Lower lobe of right lung (tissue), 2 donors: ENCODE results near the gene ITPR1. TPM values are rescaled to one million over a fixed set of nuclear protein-coding genes. Genes with fewer than 3 reads are reported as not detected.

Source experiments
- ATAC-seq, 2 donors: fragments of 200-7000 bp; cut with Tn5 transposase; one replicate each; pipeline ENCODE4 v1.9.1; 2020 to 2022; ENCODE audit warnings: mild to moderate bottlenecking in 2 of 2, moderate library complexity in 2 of 2
- DNase-seq: peaks from one replicate; pipeline ENCODE4 v3.0.0-alpha.2; 2020
- H3K27ac ChIP-seq: fragments of 200-600 bp; one replicate; pipeline ENCODE4 v1.8.0; 2022
- H3K27me3 ChIP-seq: fragments of 200-600 bp; one replicate; pipeline ENCODE4 v1.8.0; 2022; ENCODE audit warnings: low read depth
- H3K36me3 ChIP-seq: fragments of 200-600 bp; one replicate; pipeline ENCODE4 v1.8.0; 2022; ENCODE audit warnings: mild to moderate bottlenecking
- H3K4me1 ChIP-seq: fragments of 200-600 bp; one replicate; pipeline ENCODE4 v1.8.0; 2022
- H3K4me3 ChIP-seq: fragments of 200-600 bp; one replicate; pipeline ENCODE4 v1.8.0; 2022; ENCODE audit warnings: mild to moderate bottlenecking
- H3K9me3 ChIP-seq: fragments of 200-600 bp; one replicate; pipeline ENCODE4 v1.8.0; 2022
- CTCF ChIP-seq: fragments of 200-600 bp; IDR thresholded peaks from one replicate; pipeline ENCODE4 v1.8.0; 2022; ENCODE audit warnings: antibody characterized with exemption, mild to moderate bottlenecking
- intact Hi-C: fragments of 100-400 bp; cut with DNase I; formaldehyde crosslinking; loops from one replicate; pipeline ENCODE4 v1.11.0; 2022
- total RNA-seq: library from RNA; stranded (reverse); fragmentation: NEBNext Ultra II Directional; extraction: Animal tissue kit (Norgen Biotek cat#: 25700); gene quantifications from one replicate; pipeline ENCODE4 v1.2.1, GENCODE V29; 2021
- donor health status: DM: no; HTN: yes; CAD: no; lungs with severe emphysema.

ITPR1 gene
- total RNA-seq, 1 donor from 2014 or later = 69.1 TPM

GRCh38 chr3:4580346-4581123, 87.4 kb downstream of the ITPR1 start:
- Histone ChIP-seq H3K36me3 (no peaks in the 10 kb centered on the region), H3K4me3 (no peak overlapping the region), H3K9me3 (no peaks in the 10 kb centered on the region), H3K27me3 (no peaks in the 10 kb centered on the region), H3K27ac (no peak overlapping the region), H3K4me1 (peaks cover 31% of the 10 kb centered on the region)
- no peak for TF ChIP-seq CTCF
- no peak for ATAC-seq
- no peak for DNase-seq
- intact Hi-C loops = no loop called here

GRCh38 chr3:4581124-4581424, 87.9 kb downstream of the ITPR1 start:
- DNase-seq = no peak

GRCh38 chr3:4581498-4581897, 88.3 kb downstream of the ITPR1 start:
- Histone ChIP-seq H3K27ac (no peak overlapping the region), H3K27me3 (no peaks in the 10 kb centered on the region), H3K4me3 (no peak overlapping the region), H3K4me1 (peaks cover 31% of the 10 kb centered on the region), H3K9me3 (no peaks in the 10 kb centered on the region), H3K36me3 (no peaks in the 10 kb centered on the region)
- no peak for TF ChIP-seq CTCF
- ATAC-seq (no peak), DNase-seq (no peak)
- intact Hi-C loops = no loop called here

More at GRCh38 chr3:4581124-4581424, 87.9 kb downstream of the ITPR1 start:
- peaks cover 31% of the 10 kb centered on the region for H3K4me1 ChIP-seq
- intact Hi-C loops = no loop called here
- TF ChIP-seq CTCF = no peak
- no peaks in the 10 kb centered on the region for H3K9me3 ChIP-seq
- H3K27me3 ChIP-seq = no peaks in the 10 kb centered on the region
- H3K4me3 ChIP-seq = no peak overlapping the region
- no peaks in the 10 kb centered on the region for H3K36me3 ChIP-seq
- no peak overlapping the region for H3K27ac ChIP-seq
- peak in 1 of 2 donors; percentile 22 for ATAC-seq

GRCh38 chr3:4581920-4582611, 88.9 kb downstream of the ITPR1 start:
- TF ChIP-seq CTCF = no peak
- Histone ChIP-seq H3K4me3 (no peak overlapping the region), H3K4me1 (peaks cover 32% of the 10 kb centered on the region), H3K36me3 (no peaks in the 10 kb centered on the region), H3K27me3 (no peaks in the 10 kb centered on the region), H3K9me3 (no peaks in the 10 kb centered on the region), H3K27ac (no peak overlapping the region)
- DNase-seq = no peak
- ATAC-seq = no peak
- intact Hi-C loops = no loop called here

GRCh38 chr3:4582624-4583023, 89.5 kb downstream of the ITPR1 start:
- H3K27me3 ChIP-seq = no peaks in the 10 kb centered on the region
- TF ChIP-seq CTCF = no peak
- H3K36me3 ChIP-seq = no peaks in the 10 kb centered on the region
- H3K9me3 ChIP-seq = no peaks in the 10 kb centered on the region
- peak overlapping the region; percentile 25 for H3K27ac ChIP-seq
- H3K4me3 ChIP-seq = no peak overlapping the region
- intact Hi-C loops = no loop called here
- H3K4me1 ChIP-seq = peaks cover 37% of the 10 kb centered on the region
- DNase-seq = no peak
- ATAC-seq = no peak
